NCI-H1417 treated with DMSO at 0.1 percent for 48 hours (cell line): ENCODE data around the gene PPL.
"Not testable (repeated sequence)": the region's sequence is repeated elsewhere in the genome, so short reads cannot be mapped to it uniquely, and the experiment has no call there.

Experiments used
- DNase-seq: peaks from one replicate; lab custom pipeline; 2025; lab: John Stamatoyannopoulos, UW

The PPL gene

DNA sequence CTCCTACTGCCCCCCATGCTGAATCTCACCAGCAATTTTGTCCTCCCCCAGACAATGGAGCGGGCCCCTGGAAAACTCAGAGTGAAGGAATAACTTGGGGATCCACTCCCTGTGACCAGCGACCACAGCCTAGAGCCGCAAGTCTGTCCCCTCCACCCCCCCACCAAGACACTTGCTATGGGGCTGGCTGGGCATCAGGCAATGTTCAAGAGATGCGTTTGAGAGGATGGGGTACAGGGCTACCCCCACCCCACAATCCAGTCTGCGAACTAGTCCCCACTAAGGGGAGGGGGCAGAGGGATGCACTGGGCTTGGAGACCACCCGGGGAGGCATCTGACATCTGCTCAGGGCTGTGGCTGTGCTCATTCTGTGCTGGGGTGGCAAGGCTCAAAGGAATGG lies 2.4 kb downstream of the PPL start:
- DNase-seq, result no peak

DNA sequence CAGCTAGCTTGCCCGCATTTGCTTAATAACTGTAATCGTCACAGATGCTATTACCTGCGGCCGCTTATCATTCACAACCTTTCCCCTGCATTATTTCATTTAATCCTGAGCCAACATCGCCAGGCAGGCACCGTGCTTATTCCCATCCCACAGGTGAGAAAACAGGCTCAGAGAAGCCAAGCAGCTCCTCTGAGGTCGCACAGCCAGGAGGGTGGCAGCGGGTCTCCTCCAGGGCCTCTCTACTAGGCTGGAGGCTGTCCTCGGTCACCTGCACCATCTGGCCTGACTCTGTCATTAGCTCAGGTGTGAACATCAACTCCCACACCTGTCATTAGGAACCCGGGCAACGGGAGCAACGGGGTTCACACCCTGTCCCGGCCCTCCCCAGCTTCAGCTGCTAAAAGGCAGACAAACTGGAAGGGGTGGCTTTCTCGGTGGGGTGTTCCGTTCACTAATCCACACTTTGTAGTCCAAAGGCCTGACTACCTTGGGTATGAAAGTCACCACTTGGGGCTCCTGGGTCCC lies 3.0 kb downstream of the PPL start:
- no peak for DNase-seq

DNA sequence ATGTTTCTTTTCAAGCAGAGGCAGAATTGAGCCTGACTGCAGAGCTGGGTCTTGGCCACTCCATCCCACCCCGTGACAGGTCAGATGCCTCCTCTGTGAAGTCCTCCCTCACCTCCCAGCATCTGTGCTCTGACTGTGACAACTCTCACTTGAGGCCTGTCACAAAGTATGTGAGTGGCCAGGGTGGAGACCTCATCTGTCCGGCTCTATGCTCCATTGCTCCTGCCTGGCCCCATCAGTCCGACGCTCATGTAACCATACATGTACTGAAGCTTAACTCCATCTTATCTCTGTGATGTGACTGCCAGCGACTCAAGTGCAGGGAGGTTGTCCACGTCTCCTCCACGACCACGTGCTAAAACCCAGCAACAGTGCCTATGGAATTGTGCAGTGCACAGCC lies 3.5 kb downstream of the PPL start:
- DNase-seq, result no peak

DNA sequence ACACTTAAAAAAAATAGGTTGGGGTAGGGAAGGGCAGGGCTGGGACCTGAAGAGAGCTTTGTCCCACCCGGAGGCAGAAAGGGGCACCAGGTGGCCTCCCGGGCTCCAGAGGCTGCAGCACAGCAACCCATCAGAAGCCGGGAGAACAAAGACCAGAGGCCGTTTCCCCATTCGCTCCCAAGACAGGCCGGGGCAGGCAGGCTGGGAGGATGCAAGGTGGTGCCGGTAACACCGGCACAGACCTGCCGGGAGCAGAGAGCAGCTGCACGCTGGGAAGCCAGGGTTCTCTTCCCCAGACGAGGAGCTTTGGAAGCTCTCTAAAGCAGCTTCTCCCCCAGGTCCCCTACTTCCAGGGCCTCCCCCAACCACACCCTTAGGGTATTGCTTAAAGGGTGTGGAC lies 5.6 kb downstream of the PPL start:
- DNase-seq, result no peak

DNA sequence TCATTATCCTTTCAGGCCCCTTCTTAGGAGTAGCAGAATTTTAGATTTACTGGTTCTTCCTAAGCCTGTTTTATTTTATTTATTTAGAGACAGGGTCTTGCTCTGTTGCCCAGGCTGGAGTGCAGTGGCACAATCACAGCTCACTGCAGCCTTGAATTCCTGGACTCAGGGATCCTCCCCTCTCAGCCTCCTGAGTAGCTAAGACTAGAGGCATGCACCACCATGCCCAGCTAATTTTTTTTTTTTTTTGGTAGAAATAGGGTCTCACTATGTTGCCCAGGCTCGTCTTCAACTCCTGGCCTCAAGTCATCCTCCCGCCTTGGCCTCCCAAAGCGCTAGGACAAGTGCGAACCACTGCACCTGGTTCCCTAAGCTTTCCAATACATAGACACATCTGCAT lies 7.3 kb downstream of the PPL start:
- DNase-seq, result not testable (repeated sequence)

DNA sequence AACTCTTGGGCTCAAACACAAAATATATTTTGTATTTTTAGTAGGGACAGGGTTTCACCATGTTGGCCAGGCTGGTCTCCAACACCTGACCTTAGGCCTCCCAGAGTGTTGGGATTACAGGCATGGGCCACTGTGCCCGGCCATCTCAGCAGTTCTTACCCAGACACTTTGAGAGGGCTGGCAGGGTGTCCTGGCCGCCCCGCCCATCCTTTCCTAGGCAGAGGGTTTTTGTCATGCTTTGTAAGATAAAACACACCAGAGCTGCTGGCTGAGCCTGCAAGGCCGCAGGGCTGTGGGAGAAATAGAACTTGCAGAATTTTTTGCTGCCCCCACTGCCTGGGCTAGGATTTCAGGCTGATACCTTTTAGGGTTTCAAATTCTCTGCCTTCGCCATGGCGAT lies 8.7 kb downstream of the PPL start:
- no peak for DNase-seq

DNA sequence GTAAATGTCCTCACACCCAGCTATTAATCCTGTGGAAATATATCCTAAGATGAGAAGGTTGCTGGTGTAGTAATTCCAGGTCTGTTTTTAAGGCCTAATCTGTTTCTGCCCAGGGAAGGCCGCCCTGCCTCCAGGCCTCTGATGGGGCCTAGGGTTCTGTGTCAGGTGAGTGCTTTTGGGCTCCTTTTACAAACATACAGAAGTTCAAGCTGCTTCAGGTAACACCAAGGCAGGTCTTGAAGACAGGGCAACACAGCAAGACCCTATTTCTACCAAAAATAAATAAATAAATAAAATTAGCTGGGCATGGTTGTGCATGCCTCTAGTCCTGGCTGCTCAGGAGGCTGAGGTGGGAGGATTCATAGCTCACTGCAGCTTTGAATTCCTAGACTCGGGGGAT lies 9.3 kb downstream of the PPL start:
- no peak for DNase-seq

DNA sequence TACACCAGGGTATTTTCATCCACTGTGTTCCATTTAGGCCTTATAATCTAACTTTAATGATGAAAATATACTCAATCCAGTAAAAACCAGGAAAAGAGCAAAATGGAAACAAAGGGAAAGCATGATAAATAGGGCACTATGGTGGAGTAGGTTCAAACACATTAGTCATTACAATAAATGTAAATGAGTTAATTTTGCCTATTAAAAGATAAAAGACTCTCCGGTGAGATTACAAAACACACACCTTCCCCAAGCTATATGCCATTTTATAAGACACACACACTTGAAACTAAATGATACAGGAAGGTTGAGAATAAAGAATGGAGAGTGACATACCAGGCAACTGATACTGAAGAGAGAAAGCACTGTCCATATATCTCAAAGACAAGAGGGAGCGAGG lies 10.0 kb downstream of the PPL start:
- DNase-seq, result no peak

DNA sequence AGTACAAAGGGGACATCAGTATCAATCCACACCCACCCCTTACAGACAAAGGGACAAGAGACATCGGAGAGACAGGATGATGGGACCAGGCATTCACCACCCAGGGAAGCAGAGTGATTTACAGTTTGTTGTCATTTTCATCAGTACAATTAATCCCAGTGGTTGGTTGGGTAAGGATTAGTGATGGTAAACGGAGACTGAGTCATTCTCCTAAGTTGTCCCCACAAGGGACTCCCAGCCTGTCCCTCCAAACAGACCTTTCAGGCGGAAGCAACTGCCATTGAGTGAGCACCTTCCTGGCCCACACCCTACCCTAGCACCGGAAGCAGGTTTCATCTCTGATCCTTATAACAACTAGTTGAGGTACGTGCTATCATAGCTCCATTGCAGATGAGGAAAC lies 11.2 kb downstream of the PPL start:
- DNase-seq, result no peak

DNA sequence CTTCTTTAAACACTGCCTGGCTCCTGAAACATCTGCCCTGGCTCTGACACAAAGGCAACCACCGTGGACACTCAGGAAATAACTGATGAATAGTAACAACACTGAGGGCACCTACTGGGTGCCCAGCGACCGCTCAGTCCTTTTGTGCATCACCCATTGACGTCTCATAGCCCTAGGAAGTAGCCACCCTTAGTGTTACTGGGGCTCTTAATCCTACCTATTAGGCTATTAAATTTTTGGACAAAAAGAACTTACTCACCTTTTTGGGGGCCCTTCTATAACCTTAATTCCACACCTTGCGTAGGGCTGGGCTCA lies 11.7 kb downstream of the PPL start:
- DNase-seq, result no peak

DNA sequence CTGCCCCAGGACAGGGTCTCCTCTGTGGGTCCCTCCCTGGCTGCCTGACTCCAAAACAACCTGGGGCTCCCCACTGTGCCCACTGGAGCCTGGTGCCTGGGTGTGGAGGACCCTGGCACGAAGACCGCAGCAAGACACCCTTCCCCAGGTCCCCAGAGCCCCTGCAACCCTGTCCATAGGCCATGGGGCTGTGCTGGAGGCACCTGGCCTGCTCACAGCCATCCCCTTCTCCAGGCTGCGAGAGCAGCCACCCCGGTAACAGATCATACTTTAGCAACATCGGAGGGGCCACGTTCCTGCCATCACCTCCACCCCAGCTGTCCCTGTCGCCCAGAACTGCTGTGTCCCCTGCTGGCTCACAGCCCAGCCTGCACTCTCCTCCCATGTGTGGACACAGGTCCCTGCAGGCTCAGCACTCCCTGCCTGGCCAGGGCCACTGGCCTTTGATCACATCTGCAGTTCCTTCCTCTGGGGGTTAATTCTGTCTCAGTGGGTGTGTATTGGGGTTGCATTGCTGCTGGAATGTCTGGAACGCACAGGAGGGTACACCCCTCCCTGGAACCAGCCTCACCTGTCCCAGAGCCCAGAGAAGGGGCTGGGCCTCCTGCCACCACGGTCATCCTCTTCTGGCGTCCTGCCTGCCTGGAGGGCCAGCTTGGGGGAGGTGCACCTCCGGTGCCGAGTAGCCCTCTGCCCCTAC lies 12.2 kb downstream of the PPL start:
- no peak for DNase-seq

DNA sequence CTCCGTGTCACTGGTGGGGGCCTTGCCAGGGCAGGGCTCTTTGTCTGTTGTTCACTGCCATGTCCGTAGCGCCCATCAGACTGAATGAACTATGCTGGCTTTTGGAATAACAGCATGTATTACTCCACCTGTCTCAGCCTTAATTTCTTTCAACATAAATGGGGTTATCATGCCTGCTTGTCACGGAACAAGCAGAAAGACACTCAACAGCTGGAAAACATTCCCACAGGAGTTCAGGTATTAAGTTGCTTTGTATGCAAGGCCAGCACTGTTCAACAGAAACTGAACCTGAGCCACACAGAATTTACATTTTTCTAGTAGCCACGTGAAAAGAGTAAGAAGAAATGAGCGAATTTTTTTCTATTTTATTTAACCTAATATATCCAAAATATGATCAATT lies 13.1 kb downstream of the PPL start:
- DNase-seq, result no peak

DNA sequence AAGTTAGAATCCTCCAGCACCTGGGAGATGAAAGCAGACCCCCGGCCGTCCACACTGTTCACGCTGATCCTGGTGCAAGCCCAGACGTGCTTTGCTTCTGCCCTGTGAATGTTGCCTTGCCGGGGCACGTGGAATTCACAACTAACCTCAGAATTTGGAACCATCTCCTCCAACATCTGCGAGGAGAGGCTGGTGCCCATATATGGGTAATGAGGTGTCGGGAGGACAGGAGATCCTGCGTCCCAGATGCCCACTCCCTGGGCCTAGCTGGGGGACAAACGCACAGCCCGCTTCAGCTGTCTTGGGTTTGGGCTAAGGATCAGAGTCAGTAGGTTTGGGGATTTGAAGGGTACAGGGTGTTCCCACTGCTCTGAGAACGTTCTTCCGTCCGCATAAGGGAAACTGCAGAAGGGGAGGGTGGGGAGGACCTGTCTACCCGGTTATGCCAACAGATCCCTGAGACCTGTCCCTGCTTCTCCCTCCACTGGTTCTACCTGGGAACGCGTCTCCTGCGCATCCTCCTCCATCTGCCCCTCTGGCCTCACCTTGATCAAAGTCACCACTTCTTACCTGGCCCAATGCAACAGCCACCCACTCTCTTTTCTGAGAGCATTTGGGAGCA lies 14.1 kb downstream of the PPL start:
- DNase-seq, result no peak

DNA sequence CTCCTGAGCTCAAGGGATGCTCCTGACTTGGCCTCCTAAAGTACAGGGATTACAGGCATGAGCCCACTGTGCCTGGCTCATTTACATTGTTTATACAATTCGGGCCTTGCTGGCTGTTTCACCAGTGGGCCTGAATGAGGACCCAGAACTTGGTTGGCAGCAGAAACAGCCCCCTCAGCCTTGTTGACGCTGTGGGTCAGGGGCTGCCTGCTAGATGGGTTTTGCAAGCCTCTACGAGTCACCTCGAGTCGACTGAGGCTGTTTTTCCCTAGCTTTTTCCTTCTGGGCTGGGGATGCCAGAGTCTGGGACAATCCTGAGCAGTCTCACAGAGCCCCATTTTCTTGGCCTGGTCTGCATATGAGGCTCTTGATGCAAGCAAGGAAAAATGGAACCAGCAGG lies 16.1 kb downstream of the PPL start:
- no peak for DNase-seq

DNA sequence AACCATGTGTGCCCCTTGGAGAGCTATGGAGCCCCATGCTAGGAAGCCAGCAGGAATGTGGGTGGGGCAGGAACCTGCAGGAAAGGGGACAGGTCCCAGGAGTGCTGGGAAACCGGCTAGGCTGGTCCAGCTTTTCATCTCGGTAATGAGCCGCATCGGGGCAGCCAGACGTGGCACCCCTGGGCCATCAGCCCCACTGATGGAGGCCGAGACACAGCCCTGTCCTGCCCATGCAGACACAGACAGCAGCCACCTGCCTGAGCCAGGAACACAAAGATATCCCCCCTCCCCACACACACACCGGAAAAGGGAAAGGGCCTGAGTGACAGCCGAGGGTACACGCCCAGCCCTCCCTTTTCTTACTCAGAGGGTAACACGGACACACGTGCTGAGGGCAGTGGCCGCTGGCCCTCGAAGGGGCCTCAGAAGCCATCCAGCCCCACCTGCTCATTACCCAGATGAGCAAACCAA lies 18.1 kb downstream of the PPL start:
- DNase-seq, result no peak

DNA sequence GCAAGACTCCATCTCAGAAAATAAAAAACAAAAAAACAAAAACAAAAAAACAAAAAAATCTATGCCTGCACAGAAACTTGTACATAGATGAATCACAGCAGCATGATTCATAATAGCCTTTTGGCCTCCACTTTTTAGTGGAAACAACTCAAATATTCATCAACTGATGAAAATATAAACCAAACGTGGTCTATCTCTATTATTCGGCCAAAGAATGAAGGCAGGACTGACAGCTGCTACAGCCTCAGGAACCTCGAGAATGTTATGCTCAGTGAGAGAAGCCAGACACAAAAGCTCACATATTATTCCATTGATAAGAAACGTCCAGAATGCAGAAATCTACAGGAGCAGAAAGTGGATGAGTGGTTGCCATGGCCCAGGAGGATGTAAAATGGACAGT lies 19.8 kb downstream of the PPL start:
- DNase-seq, result no peak

DNA sequence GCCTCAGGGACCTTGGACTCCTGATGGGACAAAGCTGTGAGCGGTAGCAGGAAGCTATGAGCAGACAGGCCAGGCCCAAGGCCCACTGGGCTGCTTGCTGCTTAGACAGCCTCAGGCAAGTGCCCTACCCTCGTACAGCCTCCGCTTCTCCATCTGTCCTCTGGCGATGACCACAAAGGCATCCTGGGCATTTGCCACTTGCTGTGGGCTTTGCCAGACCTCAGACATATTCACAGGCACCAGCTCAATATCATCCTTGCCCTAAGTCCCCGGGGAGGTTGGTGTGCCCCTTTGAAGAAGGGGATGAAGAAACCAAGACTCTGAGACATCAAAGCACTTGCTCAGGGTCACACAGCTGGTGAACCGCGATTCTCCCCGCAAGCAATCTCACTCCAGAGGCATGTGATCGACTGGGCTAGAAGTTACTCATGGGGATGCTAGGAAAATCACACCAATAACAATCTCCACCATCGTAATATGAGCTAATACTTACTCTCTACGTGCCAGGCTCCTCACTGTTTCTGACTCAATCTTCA lies 21.7 kb downstream of the PPL start:
- no peak for DNase-seq

DNA sequence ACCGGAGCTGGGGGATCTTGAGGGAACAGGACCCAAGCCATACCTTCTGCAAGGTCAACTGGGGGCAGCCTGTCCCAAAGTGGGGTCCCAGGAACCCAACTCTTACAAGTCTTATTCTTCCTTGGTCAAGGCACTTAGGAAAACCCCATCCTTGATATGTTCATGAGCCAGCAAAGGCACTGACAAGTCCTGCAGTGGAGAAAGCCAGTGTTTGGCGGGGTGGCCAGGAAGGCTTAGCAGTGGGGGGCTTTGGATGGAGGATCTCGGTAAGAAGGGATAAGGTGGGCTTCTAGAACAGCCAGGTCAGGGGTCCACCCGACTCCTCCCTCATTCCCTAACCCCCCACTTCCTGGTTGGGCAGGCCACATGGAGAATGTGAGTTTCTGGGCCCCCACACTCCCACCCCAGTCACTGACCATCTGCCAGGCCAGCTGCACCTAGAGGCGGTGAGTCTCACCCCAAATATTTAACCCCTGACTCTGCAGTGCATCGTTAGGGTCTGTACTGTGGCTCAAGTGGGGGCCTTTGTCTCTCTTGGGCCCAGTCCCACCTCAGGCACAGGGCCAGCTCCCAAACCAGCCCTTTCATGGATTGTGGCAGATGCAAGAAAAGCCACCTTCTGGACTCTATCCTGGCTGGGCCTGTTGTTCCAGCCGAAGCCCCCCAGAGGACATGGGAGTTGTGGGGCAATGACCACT lies 22.3 kb downstream of the PPL start:
- DNase-seq, result no peak

DNA sequence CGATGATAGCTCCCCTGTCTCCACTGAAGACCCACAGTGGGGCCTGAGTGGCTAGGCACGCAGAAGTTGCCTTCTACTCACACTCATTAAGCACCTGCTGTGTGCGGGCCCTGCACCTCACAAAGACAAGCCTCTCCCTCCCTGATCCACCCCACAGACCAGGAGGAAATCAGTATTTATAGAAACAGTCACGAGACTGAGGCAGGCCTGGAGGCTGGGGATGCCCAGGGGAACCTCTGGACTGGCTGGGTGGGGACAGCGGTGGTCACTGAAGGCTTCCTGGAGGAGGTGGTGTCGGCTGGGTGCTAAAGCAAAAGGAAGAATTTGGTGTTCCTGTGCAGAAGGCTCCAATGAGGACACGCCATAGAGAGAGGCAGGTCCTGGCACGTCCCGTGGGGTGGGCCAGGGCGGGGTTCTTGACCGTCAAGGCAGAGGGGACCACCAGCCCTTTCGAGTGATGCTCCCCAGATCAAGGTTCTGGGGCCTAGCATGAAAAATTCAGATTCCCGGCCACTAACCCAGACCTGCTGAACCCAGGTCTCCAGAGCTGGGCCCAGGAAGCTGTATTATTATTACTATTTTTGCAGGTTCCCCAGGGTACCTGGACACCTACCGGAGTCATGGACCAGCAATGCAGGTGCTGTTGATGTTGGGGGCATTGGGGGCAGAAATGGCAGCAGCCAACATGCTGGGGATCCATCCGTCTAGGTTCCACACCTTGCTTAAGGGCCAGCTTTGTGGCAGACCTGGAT lies 23.0 kb downstream of the PPL start:
- no peak for DNase-seq

DNA sequence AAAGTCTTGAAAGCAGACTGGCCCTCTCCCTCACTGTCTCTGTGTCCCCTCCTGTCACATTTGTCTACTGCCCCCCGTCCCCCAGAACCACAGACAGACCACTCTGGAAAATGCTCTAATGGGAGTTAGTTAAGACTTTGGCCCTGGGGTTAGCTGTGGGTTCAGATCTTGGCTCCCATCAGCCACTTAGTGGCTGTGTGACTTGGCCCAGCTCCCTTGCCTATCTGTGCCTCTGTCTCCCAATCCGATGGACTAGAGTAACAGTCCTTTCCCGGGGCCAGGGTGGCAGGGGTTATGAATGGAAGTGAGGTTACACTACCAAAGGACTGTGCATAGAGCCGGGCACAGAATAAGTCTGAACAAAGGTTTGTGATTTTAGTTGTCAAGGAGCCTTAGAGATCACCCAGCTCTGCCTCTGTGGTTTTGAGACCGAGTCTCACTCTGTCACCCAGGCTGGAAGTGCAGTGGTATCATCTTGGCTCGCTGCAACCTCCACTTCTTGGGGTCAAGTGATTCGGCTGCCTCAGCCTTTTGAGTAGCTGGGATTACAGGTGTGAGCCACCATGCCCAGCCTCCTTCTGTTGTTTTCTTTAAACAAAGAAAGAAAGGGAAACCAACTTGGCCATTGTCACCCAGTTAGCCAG lies 23.7 kb downstream of the PPL start:
- DNase-seq, result no peak

DNA sequence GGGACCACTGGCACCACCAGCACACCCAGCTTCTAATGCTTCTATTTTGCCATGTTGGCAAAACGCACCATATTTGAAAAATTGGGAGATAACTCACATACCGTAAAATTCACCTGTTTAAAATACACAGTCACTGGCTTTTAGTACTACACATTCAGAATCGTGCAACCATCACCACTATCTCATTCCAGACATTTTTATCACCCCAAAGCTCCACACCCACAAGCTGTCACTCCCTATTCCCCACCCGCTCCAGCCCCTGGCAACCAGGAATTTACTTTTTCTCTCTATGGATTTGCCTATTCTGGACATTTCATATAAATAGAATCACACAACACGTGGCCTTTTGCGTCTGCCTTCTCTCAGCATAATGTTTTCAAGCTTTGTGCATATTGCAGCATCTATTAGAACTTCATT lies 25.0 kb downstream of the PPL start:
- DNase-seq, result no peak

DNA sequence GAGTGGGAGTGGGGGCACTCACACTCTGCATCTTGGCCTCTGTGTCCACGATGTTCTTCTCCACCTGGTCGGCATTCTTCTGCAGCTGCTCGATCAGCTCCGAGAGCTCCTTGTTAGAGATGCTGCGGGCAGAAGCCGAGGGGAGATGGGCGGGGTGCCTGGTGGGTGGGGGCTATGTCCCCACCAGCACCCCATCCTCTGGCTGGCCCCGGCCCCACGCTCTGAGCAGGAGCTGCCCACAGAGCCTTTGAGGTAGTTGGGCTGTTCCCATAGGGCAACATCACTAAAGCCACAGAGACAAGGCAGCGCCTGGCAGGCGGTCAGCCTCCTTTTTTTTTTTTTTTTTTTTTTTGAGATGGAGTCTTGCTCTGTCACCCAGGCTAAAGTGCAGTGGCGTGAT lies 26.1 kb downstream of the PPL start:
- no peak for DNase-seq
